Measurements from ENCODE around the gene MAD1L1. TPM values are rescaled to one million over a fixed set of nuclear protein-coding genes. Genes with fewer than 3 reads are reported as not detected.

The MAD1L1 gene
- total RNA-seq, 1 donor from 2014 or later = 57.6 TPM

- no peak for TF ChIP-seq CTCF (IDR thresholded peaks at IDR 0.05; ENCODE audit: partially characterized antibody, unreplicated experiment)
- Mint-ChIP-seq H3K27me3 (ENCODE audit: unreplicated experiment) (peaks cover 9% of the 10 kb centered on the region), H3K4me3 (ENCODE audit: unreplicated experiment) (no peak overlapping the region), H3K4me1 (ENCODE audit: low read depth, unreplicated experiment) (no peaks in the 10 kb centered on the region), H3K36me3 (ENCODE audit: unreplicated experiment) (peaks cover 20% of the 10 kb centered on the region), H3K27ac (ENCODE audit: unreplicated experiment) (peak overlapping the region; percentile 25), H3K9me3 (ENCODE audit: unreplicated experiment) (peaks cover 11% of the 10 kb centered on the region)
- no peak for DNase-seq
These were observed 275.1 kb downstream of the MAD1L1 start for GRCh38 chr7:1957471-1958225.

- H3K27ac Mint-ChIP-seq (ENCODE audit: unreplicated experiment) = no peak overlapping the region
- H3K4me3 Mint-ChIP-seq (ENCODE audit: unreplicated experiment) = no peak overlapping the region
- H3K36me3 Mint-ChIP-seq (ENCODE audit: unreplicated experiment) = peaks cover 13% of the 10 kb centered on the region
- no peak for TF ChIP-seq CTCF (IDR thresholded peaks at IDR 0.05; ENCODE audit: partially characterized antibody, unreplicated experiment)
- peaks cover 10% of the 10 kb centered on the region for H3K27me3 Mint-ChIP-seq (ENCODE audit: unreplicated experiment)
- no peak for DNase-seq
- H3K9me3 Mint-ChIP-seq (ENCODE audit: unreplicated experiment) = peaks cover 8% of the 10 kb centered on the region
- peaks cover under 1% of the 10 kb centered on the region for H3K4me1 Mint-ChIP-seq (ENCODE audit: low read depth, unreplicated experiment)
These were observed 275.9 kb downstream of the MAD1L1 start for GRCh38 chr7:1956611-1957470.

- Mint-ChIP-seq H3K36me3 (ENCODE audit: unreplicated experiment) (peaks cover 6% of the 10 kb centered on the region), H3K27me3 (ENCODE audit: unreplicated experiment) (peaks cover 11% of the 10 kb centered on the region), H3K27ac (ENCODE audit: unreplicated experiment) (no peak overlapping the region), H3K4me3 (ENCODE audit: unreplicated experiment) (no peak overlapping the region), H3K4me1 (ENCODE audit: low read depth, unreplicated experiment) (peaks cover 5% of the 10 kb centered on the region), H3K9me3 (ENCODE audit: unreplicated experiment) (peaks cover 10% of the 10 kb centered on the region)
- TF ChIP-seq CTCF (IDR thresholded peaks at IDR 0.05; ENCODE audit: partially characterized antibody, unreplicated experiment) = no peak
- DNase-seq = no peak
These were observed 276.6 kb downstream of the MAD1L1 start for GRCh38 chr7:1956141-1956540.

- Mint-ChIP-seq H3K27me3 (ENCODE audit: unreplicated experiment) (peaks cover 13% of the 10 kb centered on the region), H3K4me3 (ENCODE audit: unreplicated experiment) (no peak overlapping the region), H3K36me3 (ENCODE audit: unreplicated experiment) (peaks cover 4% of the 10 kb centered on the region), H3K27ac (ENCODE audit: unreplicated experiment) (no peak overlapping the region), H3K9me3 (ENCODE audit: unreplicated experiment) (peaks cover 10% of the 10 kb centered on the region), H3K4me1 (ENCODE audit: low read depth, unreplicated experiment) (peaks cover 7% of the 10 kb centered on the region)
- no peak for TF ChIP-seq CTCF (IDR thresholded peaks at IDR 0.05; ENCODE audit: partially characterized antibody, unreplicated experiment)
- no peak for DNase-seq
These were observed 278.3 kb downstream of the MAD1L1 start for GRCh38 chr7:1954366-1955004.
